WTC11 (cell line): ENCODE measurements around the gene ZNF526.

Experiments
- ATF2 ChIP-seq: sonication (generic); formaldehyde crosslinking; IDR thresholded peaks from 2 replicates; pipeline ENCODE4 v1.8.1; 2022; ENCODE audit warnings: low read depth, missing genetic modification reagents, borderline replicate concordance
- ATF3 ChIP-seq: sonication (generic); formaldehyde crosslinking; conservative IDR thresholded peaks from 2 replicates; pipeline ENCODE4 v1.8.1; 2022; ENCODE audit warnings: mild to moderate bottlenecking, missing genetic modification reagents
- CTCF ChIP-seq: fragments of 200-600 bp; IDR thresholded peaks from 2 replicates; pipeline ENCODE4 v1.8.0; 2022; ENCODE audit warnings: antibody characterized with exemption
- E2F1 ChIP-seq: sonication (generic); formaldehyde crosslinking; IDR thresholded peaks from 2 replicates; pipeline ENCODE4 v1.8.0; 2022; ENCODE audit warnings: mild to moderate bottlenecking, missing genetic modification reagents
- E2F5 ChIP-seq: sonication (generic); formaldehyde crosslinking; IDR thresholded peaks from 2 replicates; pipeline ENCODE4 v1.8.1; 2022; ENCODE audit warnings: mild to moderate bottlenecking, moderate library complexity, missing genetic modification reagents
- IRF1 ChIP-seq: sonication (generic); formaldehyde crosslinking; IDR thresholded peaks from 2 replicates; pipeline ENCODE4 v1.8.0; 2023; ENCODE audit warnings: missing genetic modification reagents
- NFYB ChIP-seq: sonication (generic); formaldehyde crosslinking; conservative IDR thresholded peaks from 2 replicates; pipeline ENCODE4 v1.8.0; 2022; ENCODE audit warnings: low read depth, missing genetic modification reagents
- NR3C1 ChIP-seq: sonication (generic); formaldehyde crosslinking; conservative IDR thresholded peaks from 2 replicates; pipeline ENCODE4 v1.8.1; 2023; ENCODE audit warnings: low read depth, mild to moderate bottlenecking, missing genetic modification reagents
- PRDM15 ChIP-seq: sonication (generic); formaldehyde crosslinking; IDR thresholded peaks from 2 replicates; pipeline ENCODE4 v1.8.0; 2022; ENCODE audit warnings: missing genetic modification reagents
- USF2 ChIP-seq: sonication (generic); formaldehyde crosslinking; IDR thresholded peaks from 2 replicates; pipeline ENCODE4 v1.8.1; 2023; ENCODE audit warnings: mild to moderate bottlenecking, missing genetic modification reagents, moderate library complexity
- ZNF138 ChIP-seq: sonication (generic); formaldehyde crosslinking; conservative IDR thresholded peaks from 2 replicates; pipeline ENCODE4 v1.8.1; 2022; ENCODE audit warnings: mild to moderate bottlenecking, moderate library complexity, missing genetic modification reagents
- ZNF317 ChIP-seq: sonication (generic); formaldehyde crosslinking; IDR thresholded peaks from 2 replicates; pipeline ENCODE4 v1.8.1; 2023; ENCODE audit warnings: low read depth, mild to moderate bottlenecking, moderate library complexity, missing genetic modification reagents, borderline replicate concordance
- ZSCAN18 ChIP-seq: fragments of 250-450 bp; sonication (Bioruptor Pico); IDR thresholded peaks from 2 replicates; pipeline ENCODE4 v2.1.2; 2022; ENCODE audit warnings: mild to moderate bottlenecking, moderate library complexity

- TF ChIP-seq CTCF (no peak), E2F5 (CRISPR knock-in tag) (no peak), ATF2 (CRISPR knock-in tag) (no peak), ZNF138 (CRISPR knock-in tag) (no peak), ATF3 (CRISPR knock-in tag) (no peak), USF2 (no peak), ZSCAN18 (CRISPR knock-in tag) (no peak), PRDM15 (CRISPR knock-in tag) (no peak), NR3C1 (CRISPR knock-in tag) (no peak), ZNF317 (no peak), IRF1 (no peak), NFYB (no peak), E2F1 (CRISPR knock-in tag) (no peak)
These were observed 13.0 kb upstream of the ZNF526 start for GRCh38 chr19:42206871-42207755.
